Left lung (tissue), 10 donors: ENCODE data around the gene NFASC. TPM values are rescaled to one million over a fixed set of nuclear protein-coding genes. Genes with fewer than 3 reads are reported as not detected.

Source experiments
- ATAC-seq: fragments of 200-7000 bp; cut with Tn5 transposase; one replicate; pipeline ENCODE4 v1.9.1; 2020; ENCODE audit warnings: moderate library complexity
- DNase-seq, 4 donors: peaks; one replicate each; pipeline ENCODE4 v3.0.0-alpha.2; 2013 to 2020
- H3K27ac ChIP-seq, 2 donors: fragments of 200-600 bp; sonication (generic) in 1 of 2; one replicate each; pipeline versions ENCODE4 v1.5.0 to v1.8.0; 2020 to 2021
- H3K27me3 ChIP-seq, 2 donors: fragments of 200-600 bp; sonication (generic) in 1 of 2; one replicate each; pipeline versions ENCODE4 v1.5.0 to v1.8.0; 2020 to 2021
- H3K36me3 ChIP-seq, 2 donors: fragments of 200-600 bp; sonication (generic) in 1 of 2; one replicate each; pipeline versions ENCODE4 v1.5.0 to v1.8.0; 2020 to 2021
- H3K4me1 ChIP-seq, 2 donors: fragments of 200-600 bp; one replicate each; pipeline ENCODE4 v1.8.0; 2021
- H3K4me3 ChIP-seq, 2 donors: fragments of 200-600 bp; sonication (generic) in 1 of 2; one replicate each; pipeline versions ENCODE4 v1.5.0 to v1.8.0; 2020 to 2021; ENCODE audit warnings: mild to moderate bottlenecking in 1 of 2
- H3K9me3 ChIP-seq, 2 donors: fragments of 200-600 bp; sonication (generic) in 1 of 2; one replicate each; pipeline versions ENCODE4 v1.5.0 to v1.8.0; 2020 to 2021
- CTCF ChIP-seq, 2 donors: fragments of 200-600 bp; sonication (generic) in 1 of 2; IDR thresholded peaks; one replicate each; pipeline versions ENCODE4 v1.5.0 to v1.8.0; 2021; ENCODE audit warnings: antibody characterized with exemption in 2 of 2
- intact Hi-C, 2 donors: fragments of 100-400 bp; cut with DNase I; formaldehyde crosslinking; loops; one replicate each; pipeline versions ENCODE4 v1.11.2 to v1.14.2; 2022
- polyA plus RNA-seq, 6 donors: library from polyadenylated mRNA; unstranded; fragments of 120-200 nt; gene quantifications; one replicate each; pipeline ENCODE4 v1.2.1, GENCODE V29; 2013; ENCODE audit not compliant: insufficient read length in 6 of 6
- total RNA-seq, 2 donors: library from RNA; stranded (reverse); fragmentation: NEBNext Ultra II Directional; extraction: Animal tissue kit (Norgen Biotek cat#: 25700); gene quantifications; one replicate each; pipeline ENCODE4 v1.2.1, GENCODE V29; 2021
- donor health status: DM: no; HTN: yes; CAD: no.
- donor health status: DM: no; HTN: no; CAD: no.

Gene NFASC
- total and polyA plus RNA-seq, 8 donors: 1.2 to 11.5 (median 2.0) TPM

GRCh38 chr1:204973449-204973848 lies 102.8 kb downstream of the NFASC start:
- Histone ChIP-seq H3K4me3 (no peak overlapping the region), H3K27me3 (peaks cover 0 to 20% of the 10 kb centered on the region in 2 donors), H3K36me3 (no peaks in the 10 kb centered on the region), H3K27ac (peak overlapping the region in 1 of 2 donors; percentile 90), H3K9me3 (no peaks in the 10 kb centered on the region), H3K4me1 (peaks cover 0 to 37% of the 10 kb centered on the region in 2 donors)
- DNase-seq: no peak
- ATAC-seq: no peak
- no peak for TF ChIP-seq CTCF (IDR thresholded peaks at IDR 0.05)
- intact Hi-C loops: loop anchor here in 1 of 2 donors (10.0 kb wide), 1 partner anchor 281 kb away; no protein-coding TSS in a partner anchor

DNA sequence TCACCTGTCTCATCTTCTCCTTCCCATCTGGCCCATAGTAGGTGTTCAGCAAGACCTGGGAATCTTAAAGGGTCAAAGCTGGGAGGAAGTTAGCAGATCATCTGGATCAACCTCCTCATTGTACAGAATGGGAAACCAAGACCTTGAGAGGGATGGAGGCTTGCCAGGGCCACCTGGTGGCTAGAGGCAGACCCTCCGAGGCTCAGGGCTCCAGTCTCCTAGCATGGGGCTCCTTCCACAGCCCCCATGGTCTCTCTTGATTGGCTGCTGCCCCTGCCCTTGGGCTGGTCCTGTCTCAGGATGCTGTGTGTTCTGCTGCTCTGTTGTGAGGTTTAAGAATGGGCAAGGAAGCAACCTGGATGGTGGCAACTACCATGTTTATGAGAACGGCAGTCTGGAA lies 103.7 kb downstream of the NFASC start:
- no peak overlapping the region for H3K27ac ChIP-seq
- no peak for DNase-seq
- intact Hi-C loops: loop anchor here in 1 of 2 donors (10.0 kb wide), 1 partner anchor 280 kb away; no protein-coding TSS in a partner anchor
- H3K36me3 ChIP-seq: no peaks in the 10 kb centered on the region
- peaks cover 0 to 16% of the 10 kb centered on the region in 2 donors for H3K27me3 ChIP-seq
- no peaks in the 10 kb centered on the region for H3K9me3 ChIP-seq
- peaks cover 0 to 35% of the 10 kb centered on the region in 2 donors for H3K4me1 ChIP-seq
- no peak for ATAC-seq
- H3K4me3 ChIP-seq: no peak overlapping the region
- TF ChIP-seq CTCF (IDR thresholded peaks at IDR 0.05): no peak

- H3K4me3 ChIP-seq: no peak overlapping the region
- H3K27me3 ChIP-seq: peaks cover 0 to 16% of the 10 kb centered on the region in 2 donors
- H3K4me1 ChIP-seq: peaks cover 0 to 32% of the 10 kb centered on the region in 2 donors
- ATAC-seq (no peak), DNase-seq (no peak)
- intact Hi-C loops: loop anchor here in 1 of 2 donors (10.0 kb wide), 1 partner anchor 280 kb away; no protein-coding TSS in a partner anchor
- no peak for TF ChIP-seq CTCF (IDR thresholded peaks at IDR 0.05)
- H3K36me3 ChIP-seq: no peaks in the 10 kb centered on the region
- H3K27ac ChIP-seq: no peak overlapping the region
- no peaks in the 10 kb centered on the region for H3K9me3 ChIP-seq
These were observed 104.4 kb downstream of the NFASC start for GRCh38 chr1:204975021-204975420.

DNA sequence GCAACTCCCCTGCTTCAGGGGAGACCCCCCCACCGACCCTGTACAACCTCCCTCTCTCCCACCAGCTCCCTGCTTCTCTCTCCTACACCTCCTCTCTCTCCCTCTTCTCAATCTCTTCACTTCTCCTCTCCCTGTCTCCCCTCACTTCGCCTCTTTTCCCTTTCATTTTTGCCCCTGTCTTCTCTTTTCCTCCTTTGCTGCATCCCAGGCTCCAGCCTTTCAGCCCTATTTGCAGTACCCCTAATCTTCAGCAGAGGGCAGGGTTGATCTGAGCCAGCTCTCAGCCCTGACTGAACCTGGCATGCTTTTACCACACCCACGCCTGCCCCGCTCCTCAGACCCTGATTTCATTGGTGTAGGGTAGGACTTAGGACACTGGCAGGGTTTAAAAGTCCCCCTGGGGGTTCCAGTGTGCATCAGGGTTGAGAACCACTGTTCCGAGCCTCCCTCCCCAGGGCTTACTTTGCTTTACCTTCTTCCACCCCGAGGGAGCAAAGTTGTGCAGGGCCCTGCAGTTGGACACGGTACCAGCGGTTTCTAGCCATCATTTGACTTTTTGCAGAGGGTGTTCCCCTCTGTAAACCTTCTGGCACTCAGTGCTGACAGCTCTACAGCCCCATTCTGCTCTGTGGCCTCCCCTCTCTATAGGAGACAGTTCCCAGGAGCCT lies 105.0 kb downstream of the NFASC start:
- Histone ChIP-seq H3K27ac (no peak overlapping the region), H3K9me3 (no peaks in the 10 kb centered on the region), H3K4me1 (peaks cover 0 to 25% of the 10 kb centered on the region in 2 donors), H3K27me3 (peaks cover 0 to 16% of the 10 kb centered on the region in 2 donors), H3K4me3 (no peak overlapping the region), H3K36me3 (no peaks in the 10 kb centered on the region)
- ATAC-seq: peak; percentile 88
- DNase-seq: peak in 2 of 4 donors; percentile 22 to 44
- intact Hi-C loops: loop anchor here in 1 of 2 donors (10.0 kb wide), 1 partner anchor 279 kb away; no protein-coding TSS in a partner anchor
- TF ChIP-seq CTCF (IDR thresholded peaks at IDR 0.05): peak; percentile 82 to 89

DNA sequence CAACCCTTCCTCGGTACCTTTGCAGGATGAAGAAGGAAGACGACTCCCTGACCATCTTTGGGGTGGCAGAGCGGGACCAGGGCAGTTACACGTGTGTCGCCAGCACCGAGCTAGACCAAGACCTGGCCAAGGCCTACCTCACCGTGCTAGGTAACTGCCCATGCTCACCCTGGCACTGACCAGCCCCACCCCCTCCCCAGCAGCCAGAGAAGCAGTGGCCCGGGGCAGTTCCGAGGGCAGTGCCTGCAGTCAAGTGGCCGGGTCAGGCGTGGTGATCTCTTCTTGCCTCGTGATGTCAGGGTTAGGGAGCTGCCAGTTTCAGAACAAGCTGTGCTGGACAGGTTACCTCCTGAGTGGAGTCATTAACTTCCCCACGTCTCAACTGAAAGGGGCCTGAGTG lies 106.0 kb downstream of the NFASC start:
- DNase-seq (no peak), ATAC-seq (no peak)
- intact Hi-C loops: loop anchor here in 1 of 2 donors (10.0 kb wide), 1 partner anchor 278 kb away; no protein-coding TSS in a partner anchor

More for the DNA sequence above, 106.0 kb downstream of the NFASC start:
- H3K27ac ChIP-seq: no peak overlapping the region
- H3K4me3 ChIP-seq: no peak overlapping the region
- TF ChIP-seq CTCF (IDR thresholded peaks at IDR 0.05): no peak
- no peaks in the 10 kb centered on the region for H3K36me3 ChIP-seq
- H3K9me3 ChIP-seq: no peaks in the 10 kb centered on the region
- peaks cover 0 to 17% of the 10 kb centered on the region in 2 donors for H3K4me1 ChIP-seq
- H3K27me3 ChIP-seq: peaks cover 0 to 16% of the 10 kb centered on the region in 2 donors
